SKM-1 treated with dmso at 0.1 percent for 144 hours (cell line): Measurements from ENCODE around the gene KIF26B.
"Not testable (repeated sequence)": the region's sequence is repeated elsewhere in the genome, so short reads cannot be mapped to it uniquely, and the experiment has no call there.

ENCODE experiments used
- DNase-seq: peaks from one replicate; lab custom pipeline; 2025; ENCODE audit not compliant: unreplicated experiment; lab: John Stamatoyannopoulos, UW

The KIF26B gene

DNA sequence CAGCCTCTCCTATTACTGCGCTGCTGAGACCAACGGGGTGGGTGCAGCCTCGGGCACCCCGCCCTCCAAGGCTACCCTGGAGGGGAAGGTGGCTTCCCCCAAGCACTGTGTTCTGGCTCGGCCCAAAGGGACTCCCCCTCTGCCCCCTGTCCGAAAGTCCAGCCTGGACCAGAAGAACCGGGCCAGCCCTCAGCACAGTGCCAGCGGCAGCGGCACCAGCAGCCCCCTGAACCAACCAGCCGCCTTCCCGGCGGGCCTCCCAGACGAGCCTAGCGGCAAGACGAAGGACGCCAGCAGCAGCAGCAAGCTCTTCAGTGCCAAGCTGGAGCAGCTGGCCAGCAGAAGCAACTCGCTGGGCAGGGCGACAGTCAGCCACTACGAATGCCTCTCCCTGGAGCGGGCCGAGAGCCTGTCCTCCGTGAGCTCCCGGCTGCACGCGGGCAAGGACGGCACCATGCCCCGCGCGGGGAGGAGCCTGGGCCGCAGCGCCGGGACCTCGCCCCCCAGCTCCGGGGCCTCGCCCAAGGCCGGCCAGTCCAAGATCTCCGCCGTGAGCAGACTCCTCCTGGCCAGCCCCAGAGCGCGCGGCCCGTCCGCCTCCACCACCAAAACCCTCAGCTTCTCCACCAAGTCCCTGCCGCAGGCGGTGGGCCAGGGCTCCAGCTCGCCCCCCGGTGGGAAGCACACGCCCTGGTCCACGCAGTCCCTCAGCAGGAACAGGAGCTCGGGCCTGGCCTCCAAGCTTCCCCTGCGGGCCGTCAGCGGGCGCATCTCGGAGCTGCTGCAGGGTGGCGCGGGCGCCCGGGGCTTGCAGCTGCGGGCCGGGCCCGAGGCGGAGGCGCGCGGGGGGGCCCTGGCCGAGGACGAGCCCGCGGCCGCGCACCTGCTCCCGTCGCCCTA is 533.1 kb downstream of the KIF26B start:
- DNase-seq: no peak

DNA sequence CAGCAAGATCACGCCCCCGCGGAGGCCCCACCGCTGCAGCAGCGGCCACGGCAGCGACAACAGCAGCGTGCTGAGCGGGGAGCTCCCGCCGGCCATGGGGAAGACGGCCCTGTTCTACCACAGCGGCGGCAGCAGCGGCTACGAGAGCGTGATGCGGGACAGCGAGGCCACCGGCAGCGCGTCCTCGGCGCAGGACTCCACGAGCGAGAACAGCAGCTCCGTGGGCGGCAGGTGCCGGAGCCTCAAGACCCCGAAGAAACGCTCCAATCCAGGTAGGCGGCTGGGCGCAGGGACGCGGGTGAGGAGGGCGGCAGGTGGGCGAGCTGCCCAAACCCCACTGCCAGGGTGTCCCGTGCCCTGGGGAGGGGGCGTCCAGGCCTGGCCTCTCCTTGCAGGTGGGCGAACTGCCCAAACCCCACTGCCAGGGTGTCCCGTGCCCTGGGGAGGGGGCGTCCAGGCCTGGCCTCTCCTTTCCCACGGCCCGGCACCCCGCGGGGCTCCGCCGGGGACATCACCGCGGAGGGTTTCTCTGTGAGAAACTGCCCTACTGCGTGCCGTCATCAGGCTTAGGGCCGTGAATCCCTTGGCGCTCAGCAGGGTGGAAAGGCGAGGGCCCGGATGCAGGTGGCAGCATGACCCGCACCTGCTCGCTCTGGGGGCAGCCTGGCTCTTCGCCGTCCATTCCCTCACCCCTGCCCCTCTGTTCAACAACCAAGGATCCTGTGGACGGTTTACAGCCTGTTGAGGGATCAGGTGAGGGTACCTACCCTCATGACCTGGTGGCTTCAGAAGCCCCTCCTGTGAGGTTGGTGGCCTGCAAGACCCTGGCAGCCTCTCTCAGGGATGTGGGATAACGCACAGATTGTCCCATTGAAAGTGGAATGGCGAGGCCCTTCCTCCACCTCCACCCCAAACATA is 534.0 kb downstream of the KIF26B start:
- no peak for DNase-seq

DNA sequence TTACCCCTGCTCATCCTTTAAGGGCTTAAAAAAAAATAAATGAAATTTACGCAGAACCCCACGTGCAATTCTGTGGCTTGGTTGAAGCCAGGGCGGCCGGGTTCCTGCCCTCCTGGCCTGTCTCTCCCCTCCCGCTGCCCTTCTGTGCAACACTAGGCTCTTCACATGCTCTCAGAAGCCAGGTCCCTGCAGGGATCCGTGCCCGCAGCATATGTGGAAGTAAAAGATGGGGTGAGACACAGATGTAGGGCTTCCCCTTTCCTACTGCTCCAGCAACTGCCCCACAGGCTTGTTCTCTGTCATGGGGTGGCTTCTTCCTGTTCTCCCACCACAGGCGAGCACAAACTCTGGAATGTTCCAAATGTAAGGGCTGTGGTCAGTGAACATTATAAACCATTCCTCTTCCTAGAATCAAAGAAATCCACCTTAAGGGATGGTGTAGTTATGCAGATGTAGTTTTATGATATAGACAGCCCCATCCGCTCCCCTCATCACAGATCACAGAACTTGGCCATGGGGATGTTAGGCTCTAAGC is 535.4 kb downstream of the KIF26B start:
- DNase-seq: peak; percentile 49

DNA sequence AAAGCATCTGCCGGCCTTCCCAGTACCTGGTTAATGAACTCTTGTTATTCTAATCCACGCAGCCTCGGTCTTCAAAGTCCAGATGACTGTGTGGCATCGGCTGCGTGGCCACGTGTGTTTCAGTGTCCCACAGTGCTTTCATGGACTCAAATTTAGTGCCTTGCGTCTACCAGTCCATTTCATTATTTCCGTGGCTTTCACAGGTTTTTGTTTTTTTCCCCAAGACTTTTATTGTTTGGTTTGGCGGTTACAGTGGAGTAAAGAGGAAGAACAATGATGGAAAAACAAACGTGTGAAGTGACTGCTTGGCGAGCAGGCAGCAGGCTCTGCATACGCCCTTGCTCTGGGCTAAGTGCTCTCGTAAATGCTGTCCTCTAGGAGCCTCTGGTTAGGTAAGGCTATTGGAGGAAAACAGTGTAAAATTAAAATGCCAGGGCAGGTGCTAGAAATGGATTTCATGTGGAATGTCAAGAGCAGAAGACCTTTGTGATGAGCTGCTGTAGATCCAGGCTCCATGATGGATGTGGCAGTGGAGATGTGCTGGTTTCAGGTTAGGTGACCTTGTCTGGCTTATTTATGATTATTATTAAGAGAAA is 536.3 kb downstream of the KIF26B start:
- DNase-seq: no peak

DNA sequence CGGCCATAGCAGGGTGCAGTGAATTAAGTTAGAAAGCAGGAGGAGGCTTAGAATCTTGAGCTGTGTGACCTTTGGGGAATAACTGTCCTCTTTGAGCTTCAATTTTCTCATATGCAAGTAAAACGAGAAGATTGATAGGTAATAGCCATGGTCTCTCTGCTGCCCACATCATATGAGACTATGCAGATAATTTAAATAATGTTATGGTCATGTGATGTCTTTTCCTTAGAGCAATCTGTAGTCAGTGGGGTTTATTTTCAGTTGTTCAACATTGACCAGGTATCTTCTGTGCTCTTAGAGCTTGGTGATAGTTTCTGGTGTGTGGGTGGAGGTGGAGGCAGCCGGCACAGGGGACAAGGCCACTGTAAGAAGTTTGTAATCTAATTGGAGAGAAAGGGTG is 537.1 kb downstream of the KIF26B start:
- no peak for DNase-seq

DNA sequence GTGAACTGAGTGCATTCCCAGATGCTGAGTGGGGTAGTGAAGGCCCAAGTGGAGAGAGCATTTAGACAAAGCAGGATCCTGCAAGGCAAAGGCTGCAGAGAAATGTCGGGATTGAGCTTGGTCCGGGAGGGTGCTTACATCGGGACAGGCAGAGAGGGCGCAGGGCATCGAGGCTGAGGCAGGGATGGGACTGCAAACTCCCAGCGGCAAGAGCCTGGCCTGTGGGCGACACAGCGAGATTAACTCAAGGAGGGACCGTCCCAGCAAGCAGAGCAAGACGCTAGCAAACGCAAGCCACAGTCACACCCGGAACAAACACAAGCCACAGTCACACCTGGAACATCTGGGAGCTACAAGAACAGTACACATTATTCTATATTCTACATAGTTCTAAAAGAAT is 537.5 kb downstream of the KIF26B start:
- no peak for DNase-seq

DNA sequence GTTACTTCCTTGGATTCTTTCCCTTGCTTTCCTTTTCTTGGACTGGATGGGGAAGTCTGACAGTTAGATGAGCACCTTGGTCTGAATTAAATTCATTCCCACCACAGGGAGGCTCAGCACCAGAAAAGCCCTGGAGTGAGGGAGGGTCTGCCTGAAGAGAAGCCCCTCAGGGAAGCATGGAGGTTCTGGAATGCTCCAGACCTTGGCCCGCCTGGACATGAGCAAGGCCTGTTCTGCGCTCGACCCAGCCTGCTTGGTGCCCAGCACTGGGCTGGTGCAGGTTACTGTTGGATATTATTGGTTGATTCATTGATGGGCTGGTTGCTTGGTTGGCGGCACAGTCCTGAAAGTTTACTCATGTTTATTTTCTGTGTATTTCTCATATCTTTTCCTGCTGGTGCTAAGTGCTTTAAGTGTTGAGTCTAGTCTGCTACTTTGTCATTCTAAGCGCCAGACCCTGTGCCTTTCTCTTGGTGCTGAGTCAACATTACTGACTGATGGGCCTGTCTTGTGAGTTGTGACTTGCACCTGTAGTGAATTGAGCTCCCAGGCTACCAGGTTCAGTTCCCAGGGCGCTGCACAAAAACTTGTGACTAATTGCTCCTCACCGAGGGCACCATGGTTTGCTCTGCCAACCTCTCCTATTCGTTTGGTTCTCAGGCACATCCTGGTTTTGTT is 538.5 kb downstream of the KIF26B start:
- DNase-seq: no peak

DNA sequence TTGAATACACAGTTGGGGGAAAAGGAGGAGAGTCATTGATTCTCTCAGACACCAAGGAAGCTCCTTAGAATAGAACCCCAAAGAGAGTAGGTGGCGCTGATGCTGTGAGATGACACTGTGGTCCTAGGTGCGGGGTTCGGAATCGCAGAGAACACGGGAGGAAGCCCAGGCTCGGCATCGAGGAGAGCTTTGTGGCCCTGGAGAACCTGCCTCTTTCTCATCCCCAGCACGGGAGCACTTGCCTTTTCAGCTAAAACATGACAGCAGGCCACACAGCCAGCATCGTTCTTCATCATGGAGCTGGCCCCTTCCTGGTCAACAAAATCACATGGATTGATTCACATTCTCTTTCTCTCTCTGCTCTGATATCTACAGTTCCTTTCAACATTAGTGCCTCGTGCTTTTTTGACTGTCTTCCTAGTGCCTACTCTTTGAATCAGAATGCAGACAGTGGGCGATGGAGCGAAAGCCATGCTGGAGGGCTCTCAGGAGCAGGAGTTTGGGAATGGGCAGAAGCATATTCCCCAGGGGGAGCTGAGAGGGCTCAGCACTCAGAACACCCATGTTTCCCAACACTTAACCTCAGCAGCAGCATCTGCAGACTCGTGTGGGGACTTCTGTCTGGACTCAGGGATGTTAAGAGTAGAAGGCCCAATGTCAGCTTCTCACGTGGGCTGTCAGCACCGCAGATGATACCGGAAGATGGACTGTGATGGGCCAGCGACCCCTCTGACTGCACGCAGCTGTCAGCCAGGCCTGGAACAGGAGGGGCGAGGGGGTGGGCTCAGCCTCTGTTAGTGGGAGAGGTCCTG is 539.4 kb downstream of the KIF26B start:
- no peak for DNase-seq

DNA sequence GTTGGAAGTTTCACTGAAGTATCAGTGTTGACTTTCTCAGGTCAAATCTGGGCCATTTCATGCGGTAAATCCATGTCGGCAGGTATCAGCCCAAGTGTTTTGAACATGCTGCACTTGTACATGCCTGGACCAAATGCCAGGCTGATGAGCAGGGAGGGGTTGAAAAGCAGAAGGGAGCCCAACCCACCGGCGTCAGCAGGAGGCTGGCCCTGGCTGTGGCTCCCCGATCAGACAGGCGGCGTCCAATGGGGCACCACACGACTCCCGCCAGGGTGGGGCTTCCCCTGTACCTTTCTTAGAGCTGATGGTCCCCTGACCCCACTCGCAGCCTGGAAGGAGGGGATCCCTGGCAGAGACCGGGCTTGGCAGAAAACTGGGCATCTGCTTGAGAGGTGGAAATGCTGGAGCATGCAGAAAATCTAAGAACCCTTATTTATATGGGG is 540.0 kb downstream of the KIF26B start:
- no peak for DNase-seq

DNA sequence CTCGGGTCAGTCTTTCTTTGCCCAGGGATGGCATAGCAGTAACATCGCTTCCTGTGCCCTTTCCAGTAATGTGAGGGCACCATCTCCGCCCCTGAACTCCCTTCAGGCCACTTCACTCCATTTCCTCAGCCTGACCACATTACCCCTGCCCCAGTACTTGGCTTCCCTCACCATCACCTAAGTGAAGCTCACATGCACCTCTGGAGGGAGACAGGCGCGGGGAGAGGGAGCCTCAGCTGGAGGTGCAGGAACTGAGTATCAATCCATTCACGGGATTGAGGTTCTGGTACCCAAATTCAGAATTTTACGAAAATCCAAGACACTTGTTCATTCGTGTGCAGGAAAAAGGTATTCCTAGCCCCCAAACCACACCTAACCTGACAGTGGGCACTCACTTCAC is 540.4 kb downstream of the KIF26B start:
- no peak for DNase-seq

DNA sequence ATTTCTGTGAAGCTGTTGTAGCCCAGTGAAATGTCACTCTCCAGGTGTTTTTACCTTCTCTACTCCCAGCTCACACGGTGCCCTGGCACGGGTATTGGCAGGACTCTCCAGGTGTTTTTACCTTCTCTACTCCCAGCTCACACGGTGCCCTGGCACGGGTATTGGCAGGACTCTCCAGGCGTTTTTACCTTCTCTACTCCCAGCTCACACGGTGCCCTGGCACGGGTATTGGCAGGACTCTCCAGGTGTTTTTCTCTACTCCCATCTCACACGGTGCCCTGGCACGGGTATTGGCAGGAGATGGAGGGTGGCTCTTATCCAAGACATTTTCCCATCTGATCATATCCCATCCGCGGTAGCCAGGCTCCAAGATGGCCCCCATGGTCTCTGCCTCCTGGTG is 540.9 kb downstream of the KIF26B start:
- not testable (repeated sequence) for DNase-seq

DNA sequence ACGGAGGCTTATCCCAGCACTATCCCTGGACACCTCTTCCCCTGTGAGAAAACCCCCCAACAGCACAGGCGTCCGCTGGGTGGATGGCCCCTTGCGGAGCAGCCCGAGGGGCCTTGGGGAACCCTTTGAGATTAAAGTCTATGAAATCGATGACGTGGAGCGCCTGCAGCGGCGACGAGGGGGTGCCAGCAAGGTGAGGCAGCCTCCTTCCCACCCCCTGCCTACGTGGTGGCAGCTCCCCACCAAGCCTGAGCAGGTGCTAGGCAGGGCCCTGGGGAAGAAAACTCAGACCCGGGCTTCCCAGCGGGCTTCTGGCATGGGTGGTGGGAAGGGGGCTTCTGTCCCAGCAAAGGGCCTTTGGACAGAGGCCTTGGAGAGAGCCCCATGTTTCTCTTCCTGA is 543.3 kb downstream of the KIF26B start:
- DNase-seq: no peak

DNA sequence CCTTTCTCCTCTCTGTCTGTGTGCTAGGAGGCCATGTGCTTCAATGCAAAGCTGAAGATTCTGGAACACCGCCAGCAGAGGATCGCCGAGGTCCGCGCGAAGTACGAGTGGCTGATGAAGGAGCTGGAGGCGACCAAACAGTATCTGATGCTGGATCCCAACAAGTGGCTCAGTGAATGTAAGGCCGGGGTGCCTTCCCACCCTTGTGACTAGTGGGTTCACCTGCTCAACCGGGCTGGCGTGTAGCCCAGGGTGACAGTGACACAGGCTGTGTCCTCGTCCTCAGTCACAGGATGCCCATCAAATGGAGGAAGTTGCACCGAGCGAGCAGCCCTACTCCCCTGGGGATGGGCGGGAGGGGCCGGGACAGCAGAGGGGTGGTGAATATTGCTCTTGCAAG is 544.1 kb downstream of the KIF26B start:
- DNase-seq: no peak

DNA sequence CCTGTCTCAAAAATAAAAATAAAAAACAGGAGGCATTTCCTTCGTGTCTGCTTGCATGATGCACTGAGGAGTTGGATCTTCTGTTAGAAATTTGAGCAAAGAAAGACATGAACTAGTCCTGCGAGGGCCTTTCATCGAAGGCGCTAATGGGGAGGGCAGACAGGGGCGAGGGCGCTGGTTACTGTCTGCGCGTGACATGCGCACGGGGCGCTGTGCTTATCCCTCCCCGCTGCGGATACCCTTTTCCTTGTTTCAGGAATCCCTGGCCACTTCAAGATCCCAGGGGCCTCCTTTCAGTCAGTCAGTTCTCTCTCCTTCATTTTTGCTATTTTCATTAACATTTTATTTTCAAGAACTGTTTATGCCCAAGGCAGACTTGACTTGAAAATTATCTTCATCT is 545.8 kb downstream of the KIF26B start:
- no peak for DNase-seq

DNA sequence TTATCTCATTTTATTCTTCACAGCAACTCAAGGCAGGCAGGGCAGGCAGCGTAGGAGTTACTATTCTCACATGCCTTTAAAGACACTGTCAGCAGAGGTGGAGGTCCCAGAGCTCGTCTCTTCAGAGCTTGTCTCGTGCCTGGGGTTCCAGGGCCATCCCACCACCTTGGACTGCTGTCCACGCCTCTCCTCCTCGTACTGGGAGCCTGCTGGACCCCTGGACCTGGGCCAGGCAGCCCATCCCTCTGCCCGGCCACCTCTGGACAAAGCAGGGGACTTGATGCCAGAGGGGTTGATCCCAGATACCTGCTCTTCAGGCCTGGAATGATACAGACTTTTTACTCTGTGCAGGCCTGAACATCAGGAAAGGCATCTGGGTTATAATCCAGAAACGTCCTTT is 546.8 kb downstream of the KIF26B start:
- no peak for DNase-seq

DNA sequence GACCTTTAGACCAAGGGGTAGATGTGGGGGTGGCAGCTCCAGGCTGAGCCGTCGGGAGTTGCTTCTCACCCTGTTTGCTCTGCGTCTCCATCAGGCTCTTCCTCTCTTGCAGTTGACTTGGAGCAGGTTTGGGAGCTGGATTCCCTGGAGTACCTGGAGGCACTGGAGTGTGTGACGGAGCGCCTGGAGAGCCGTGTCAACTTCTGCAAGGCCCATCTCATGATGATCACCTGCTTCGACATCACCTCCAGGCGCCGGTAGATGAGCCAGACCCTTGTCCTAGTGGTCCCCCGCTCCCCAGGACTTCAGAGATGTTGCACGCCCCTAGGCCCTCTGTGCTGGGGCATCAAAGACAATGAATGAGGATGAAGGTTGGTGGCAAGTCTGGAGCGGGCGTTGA is 547.6 kb downstream of the KIF26B start:
- no peak for DNase-seq

DNA sequence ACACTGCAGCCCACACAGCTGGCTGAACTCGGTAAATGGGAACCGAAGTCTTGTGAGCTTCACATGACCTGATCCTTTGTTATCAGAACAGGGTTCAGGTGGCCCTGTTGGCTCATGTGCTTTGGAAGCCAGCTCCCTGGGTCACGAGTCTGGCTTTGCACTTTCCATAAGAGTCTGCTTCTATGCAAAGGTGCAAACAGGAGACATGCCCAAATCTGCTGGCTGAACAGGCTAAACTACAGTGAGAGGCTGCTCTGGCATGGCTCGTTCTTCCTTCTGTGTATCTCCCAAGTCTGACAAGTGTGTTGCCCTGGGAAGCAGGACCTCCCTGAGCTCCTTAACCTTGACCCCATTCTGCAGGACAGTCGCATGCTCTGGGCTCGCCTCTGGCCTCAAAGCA is 549.6 kb downstream of the KIF26B start:
- DNase-seq: no peak

DNA sequence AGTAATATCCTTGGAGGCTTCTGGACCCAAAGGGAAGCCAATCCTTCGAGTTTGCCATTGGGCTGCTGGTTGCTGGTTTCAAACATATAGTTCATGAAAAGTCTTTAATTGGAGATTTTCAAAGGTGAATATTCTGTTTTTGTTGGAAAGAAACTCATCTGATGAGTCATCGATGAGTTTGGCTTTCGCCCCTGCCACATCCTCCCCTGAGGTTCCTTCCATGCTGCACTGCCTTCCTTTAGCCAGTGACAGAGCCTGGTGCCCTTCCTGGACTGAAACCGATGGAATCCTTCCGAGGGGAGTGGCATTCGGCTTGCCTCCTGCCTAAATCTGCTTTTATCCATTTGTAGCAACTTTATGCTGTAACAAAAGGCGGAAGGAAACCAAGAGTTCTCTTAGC is 550.0 kb downstream of the KIF26B start:
- no peak for DNase-seq

DNA sequence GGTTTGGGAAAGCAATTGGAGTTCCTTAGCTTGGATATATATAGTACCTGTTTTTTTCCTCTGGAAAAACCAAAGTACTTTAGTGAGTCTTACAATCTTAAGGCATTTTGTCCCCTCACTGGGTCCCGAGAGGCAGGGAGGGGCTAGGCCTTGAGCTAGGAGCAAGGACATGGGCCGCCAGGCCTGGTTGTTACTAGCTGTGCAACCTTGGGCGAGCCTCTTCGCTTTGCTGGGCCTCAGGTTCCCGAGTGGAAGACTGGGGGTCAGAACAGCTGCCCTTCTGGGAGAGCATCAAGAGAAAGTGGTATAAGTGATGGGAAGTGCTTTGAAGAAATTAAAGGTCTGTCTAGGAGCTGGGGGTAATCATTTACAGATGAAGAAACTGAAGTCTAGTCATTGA is 553.2 kb downstream of the KIF26B start:
- no peak for DNase-seq
